Measurements from ENCODE around the gene TOE1. TPM values are rescaled to one million over a fixed set of nuclear protein-coding genes. Genes with fewer than 3 reads are reported as not detected.

Gene TOE1
- total RNA-seq, 1 donor from 2014 or later = 9.5 TPM

DNA sequence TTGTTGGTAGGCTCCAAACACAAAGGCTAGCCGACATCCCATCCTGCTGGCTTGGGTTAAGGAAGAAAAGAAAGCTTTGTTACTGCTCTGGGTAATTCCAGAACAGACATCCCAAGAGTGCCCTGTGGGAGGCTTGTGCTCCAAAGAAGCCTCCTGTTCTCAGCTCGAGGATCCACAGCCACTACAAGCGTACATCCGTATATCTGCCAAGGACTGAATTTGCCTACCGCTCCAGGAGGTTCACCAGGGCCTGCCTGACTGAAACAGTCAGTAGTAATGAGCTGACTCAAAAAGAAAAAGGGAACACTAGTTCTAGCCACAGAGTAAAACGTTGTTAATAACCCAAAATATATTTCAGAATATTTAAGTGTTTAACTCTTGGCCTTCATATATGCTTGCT, 25.1 kb downstream of the TOE1 start:
- H3K4me3 ChIP-seq (ENCODE audit: low read depth, low read length) = no peak overlapping the region
- H3K36me3 ChIP-seq (ENCODE audit: control insufficient read depth, insufficient read depth, low read length) = no peaks in the 10 kb centered on the region
- DNase-seq (ENCODE audit: low read depth) (no peak), FAIRE-seq (no peak)
- TF ChIP-seq, protein P1, sequence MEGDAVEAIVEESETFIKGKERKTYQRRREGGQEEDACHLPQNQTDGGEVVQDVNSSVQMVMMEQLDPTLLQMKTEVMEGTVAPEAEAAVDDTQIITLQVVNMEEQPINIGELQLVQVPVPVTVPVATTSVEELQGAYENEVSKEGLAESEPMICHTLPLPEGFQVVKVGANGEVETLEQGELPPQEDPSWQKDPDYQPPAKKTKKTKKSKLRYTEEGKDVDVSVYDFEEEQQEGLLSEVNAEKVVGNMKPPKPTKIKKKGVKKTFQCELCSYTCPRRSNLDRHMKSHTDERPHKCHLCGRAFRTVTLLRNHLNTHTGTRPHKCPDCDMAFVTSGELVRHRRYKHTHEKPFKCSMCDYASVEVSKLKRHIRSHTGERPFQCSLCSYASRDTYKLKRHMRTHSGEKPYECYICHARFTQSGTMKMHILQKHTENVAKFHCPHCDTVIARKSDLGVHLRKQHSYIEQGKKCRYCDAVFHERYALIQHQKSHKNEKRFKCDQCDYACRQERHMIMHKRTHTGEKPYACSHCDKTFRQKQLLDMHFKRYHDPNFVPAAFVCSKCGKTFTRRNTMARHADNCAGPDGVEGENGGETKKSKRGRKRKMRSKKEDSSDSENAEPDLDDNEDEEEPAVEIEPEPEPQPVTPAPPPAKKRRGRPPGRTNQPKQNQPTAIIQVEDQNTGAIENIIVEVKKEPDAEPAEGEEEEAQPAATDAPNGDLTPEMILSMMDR (IDR thresholded peaks at IDR 0.05; ENCODE audit: insufficient read depth, low read length, severe bottlenecking) = no peak
- H3K27me3 ChIP-seq (ENCODE audit: control insufficient read depth, insufficient read depth, low read length) = no peaks in the 10 kb centered on the region

DNA sequence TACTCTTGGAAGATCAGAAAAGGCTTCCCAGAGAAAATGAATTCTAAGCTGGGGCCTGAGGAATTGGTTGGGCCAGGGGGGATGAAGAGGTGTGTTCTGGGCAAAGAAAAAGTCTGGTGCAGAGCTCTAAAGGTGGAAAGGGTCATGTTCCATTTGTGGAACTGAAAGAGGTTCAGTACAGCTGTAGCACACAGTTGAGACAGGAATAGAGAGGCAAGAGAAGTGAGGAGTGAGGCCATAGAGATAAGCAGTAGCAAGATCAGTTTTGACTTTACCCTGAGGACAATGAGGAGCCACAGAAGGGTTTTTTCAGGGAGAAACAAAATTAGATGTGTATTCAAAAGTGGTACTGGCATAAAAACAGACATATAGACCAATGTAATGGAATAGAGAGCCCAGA, 30.6 kb downstream of the TOE1 start:
- H3K27me3 ChIP-seq (ENCODE audit: control insufficient read depth, insufficient read depth, low read length) = no peaks in the 10 kb centered on the region
- FAIRE-seq = no peak

DNA sequence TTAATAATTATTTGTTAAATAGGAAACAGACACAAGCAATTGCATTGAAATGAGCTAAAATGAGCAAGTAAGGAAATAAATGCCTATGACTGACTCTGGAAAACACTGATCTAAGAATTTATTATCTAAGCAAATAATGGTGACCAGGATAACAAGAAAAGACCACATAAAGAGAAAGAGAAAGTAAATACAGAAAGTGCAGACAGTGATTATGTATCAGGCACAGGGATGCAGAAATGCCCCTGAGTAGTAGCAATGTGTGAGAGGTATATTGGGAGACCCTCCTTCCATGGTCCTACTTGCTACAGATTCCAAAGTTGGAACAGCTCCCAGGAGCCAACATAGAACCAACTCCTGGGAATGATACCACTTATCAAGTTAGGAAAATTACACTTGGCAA, 33.6 kb downstream of the TOE1 start:
- Histone ChIP-seq H3K27me3 (ENCODE audit: control insufficient read depth, insufficient read depth, low read length) (no peaks in the 10 kb centered on the region), H3K4me3 (ENCODE audit: low read depth, low read length) (no peak overlapping the region), H3K36me3 (ENCODE audit: control insufficient read depth, insufficient read depth, low read length) (no peaks in the 10 kb centered on the region)
- no peak for FAIRE-seq
- DNase-seq (ENCODE audit: low read depth) = no peak
- TF ChIP-seq, protein P1 (IDR thresholded peaks at IDR 0.05; ENCODE audit: insufficient read depth, low read length, severe bottlenecking) = no peak

More for the DNA sequence above, 30.6 kb downstream of the TOE1 start:
- H3K36me3 ChIP-seq (ENCODE audit: control insufficient read depth, insufficient read depth, low read length) = no peaks in the 10 kb centered on the region
- TF ChIP-seq, protein P1 (IDR thresholded peaks at IDR 0.05; ENCODE audit: insufficient read depth, low read length, severe bottlenecking) = no peak
- no peak for DNase-seq (ENCODE audit: low read depth)
- H3K4me3 ChIP-seq (ENCODE audit: low read depth, low read length) = no peak overlapping the region

DNA sequence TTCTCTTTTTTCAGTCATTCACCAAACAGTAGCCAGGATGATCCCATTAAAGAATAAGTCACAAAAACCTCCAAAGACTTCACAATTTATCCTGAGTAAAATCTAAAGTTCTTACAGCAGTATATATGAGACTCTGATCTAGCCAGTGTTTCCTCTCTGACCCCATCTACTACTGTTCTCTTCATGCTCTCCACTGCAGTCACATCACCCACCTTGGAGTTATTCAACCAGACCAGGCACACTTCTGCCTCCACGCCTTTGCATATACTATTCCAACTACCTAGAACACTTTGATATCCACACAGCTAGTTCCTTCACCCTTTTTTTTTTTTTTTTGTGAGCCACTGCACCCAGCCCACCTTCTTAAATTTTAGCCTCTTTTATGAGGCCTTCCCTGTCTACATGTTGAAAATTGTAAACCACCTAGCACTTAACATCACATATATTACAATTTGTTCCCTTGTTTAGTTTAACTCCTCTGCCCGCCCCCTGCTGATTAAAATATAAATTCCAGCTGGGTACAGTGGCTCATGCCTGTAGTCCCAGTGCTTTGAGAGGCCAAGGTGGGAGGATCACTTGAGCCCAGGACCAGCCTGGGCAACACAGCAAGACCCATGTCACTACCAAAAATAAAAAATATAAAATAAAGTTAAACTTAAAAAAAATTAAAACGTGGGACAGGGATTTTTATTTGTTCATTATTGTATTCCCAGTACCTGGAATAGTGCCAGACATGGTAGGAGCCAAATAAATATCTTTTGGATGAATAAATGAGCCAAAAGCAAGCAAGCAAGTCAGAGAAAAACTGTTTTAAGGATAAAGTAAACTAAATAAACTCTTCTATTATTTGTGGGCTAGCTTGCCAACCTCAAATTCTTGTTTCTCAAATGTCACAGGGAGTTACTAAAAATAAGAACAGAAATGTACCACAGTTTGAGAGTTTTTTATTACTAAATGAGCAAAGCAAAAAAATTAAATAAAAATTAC, 35.4 kb downstream of the TOE1 start:
- no peak for FAIRE-seq
- Histone ChIP-seq H3K27me3 (ENCODE audit: control insufficient read depth, insufficient read depth, low read length) (no peaks in the 10 kb centered on the region), H3K4me3 (ENCODE audit: low read depth, low read length) (no peak overlapping the region), H3K36me3 (ENCODE audit: control insufficient read depth, insufficient read depth, low read length) (no peaks in the 10 kb centered on the region)
- no peak for DNase-seq (ENCODE audit: low read depth)
- TF ChIP-seq, protein P1 (IDR thresholded peaks at IDR 0.05; ENCODE audit: insufficient read depth, low read length, severe bottlenecking) = no peak

DNA sequence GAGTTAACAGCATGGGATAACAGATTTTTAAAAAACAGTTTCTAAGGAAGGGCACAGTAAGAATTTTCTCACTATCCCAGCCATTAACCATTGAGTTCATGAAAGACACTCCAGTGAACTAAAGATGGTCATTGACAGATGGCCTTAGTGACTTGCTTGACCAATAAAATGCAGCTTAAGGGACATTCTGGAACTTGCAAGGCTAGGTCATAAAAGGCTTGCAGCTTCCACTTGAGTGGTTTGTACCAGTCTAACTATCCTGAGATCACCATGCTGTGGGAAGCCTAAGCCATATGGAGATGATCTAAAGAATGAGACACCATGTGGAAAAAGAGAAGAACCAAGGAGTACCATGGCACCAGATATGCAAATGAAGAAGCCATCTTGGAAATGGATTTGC, 38.2 kb downstream of the TOE1 start:
- H3K4me3 ChIP-seq (ENCODE audit: low read depth, low read length) = no peak overlapping the region
- no peaks in the 10 kb centered on the region for H3K36me3 ChIP-seq (ENCODE audit: control insufficient read depth, insufficient read depth, low read length)
- FAIRE-seq = no peak
- TF ChIP-seq, protein P1 (IDR thresholded peaks at IDR 0.05; ENCODE audit: insufficient read depth, low read length, severe bottlenecking) = no peak
- H3K27me3 ChIP-seq (ENCODE audit: control insufficient read depth, insufficient read depth, low read length) = no peaks in the 10 kb centered on the region
- no peak for DNase-seq (ENCODE audit: low read depth)
